HG03097 (cell line): ENCODE results near the gene NUTM2G.
"Not testable (repeated sequence)": the region's sequence is repeated elsewhere in the genome, so short reads cannot be mapped to it uniquely, and the experiment has no call there.

Experiments used
- ATAC-seq: cut with Tn5 transposase; IDR thresholded peaks from one replicate; pipeline ENCODE4 v1.9.1; 2021; ENCODE audit not compliant: unreplicated experiment, low FRiP score

The NUTM2G gene

DNA sequence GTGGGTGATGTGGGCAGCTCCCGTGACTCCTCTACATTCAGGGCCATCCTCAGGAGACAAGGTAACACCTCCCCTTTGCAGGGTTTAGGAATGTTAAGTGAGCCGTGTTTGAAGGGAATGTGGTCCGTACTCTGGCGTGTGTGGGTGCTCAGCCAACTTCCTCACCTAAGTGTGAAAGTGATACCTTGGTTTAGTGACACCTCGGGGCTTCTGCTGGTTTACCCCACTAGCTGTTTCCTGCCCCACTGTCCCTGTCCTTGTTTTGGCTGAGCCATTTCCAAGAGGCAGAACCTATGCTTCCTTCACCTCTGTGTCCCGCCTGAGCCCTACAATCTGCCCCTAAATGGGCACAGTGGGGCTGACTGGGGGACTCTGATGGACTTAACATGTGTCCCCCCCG lies 12.3 kb downstream of the NUTM2G start:
- ATAC-seq = not testable (repeated sequence)

DNA sequence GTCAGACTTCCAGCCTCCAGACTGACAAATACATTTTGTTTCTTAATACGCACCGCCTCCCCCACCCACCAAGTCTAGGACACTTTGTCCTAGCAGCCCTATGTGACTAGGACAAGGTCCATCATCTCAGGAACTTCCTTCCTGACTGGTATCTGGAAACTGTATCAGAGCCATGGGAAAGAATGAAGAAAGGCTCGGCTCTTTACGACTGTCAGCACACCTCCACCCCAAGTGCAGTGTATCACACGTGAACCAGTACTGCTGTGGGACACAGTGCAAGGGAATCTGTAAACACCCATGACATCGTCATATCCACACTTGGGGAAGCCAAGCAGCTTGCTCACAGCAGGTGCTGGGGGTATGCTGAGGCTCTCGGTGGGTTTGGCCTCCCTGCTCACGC lies 13.0 kb downstream of the NUTM2G start:
- not testable (repeated sequence) for ATAC-seq

DNA sequence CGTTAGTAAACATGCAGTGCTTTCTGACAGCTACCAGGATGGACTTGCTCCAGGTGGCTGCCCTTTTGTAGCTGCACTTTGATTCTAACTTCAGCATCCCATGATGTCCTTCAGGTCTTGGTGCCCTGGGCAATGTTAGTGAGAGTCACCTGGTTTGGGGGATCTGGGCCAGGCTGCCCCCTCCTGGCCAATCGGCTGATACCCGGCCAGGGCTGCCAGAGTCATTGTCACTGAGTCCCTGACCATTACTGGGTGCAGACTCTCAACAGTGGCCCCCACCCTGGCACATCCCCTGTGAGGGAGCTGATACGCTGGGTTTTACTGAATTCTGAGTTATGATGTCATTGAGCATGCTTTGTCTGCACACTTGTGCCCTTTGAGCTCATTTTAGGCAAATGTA lies 13.5 kb downstream of the NUTM2G start:
- ATAC-seq = not testable (repeated sequence)

DNA sequence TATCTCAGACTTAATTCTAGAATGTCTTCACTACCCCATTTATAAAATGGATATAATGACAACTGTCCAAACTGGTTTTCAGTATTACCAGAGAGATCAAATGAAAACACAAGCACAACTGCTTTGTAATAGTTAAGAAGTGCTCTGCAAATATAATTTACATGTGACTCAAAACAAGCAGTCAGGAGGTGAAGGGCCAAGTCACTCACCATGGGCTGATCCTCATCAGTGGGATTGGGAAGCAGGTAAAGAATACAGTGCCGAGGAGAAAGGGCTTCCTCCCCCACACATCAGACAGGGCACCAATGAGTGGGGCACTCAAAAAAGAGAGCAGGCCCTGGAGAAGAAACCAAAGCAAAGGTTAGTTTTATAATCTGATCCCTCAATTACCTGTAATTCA lies 20.7 kb downstream of the NUTM2G start:
- ATAC-seq = not testable (repeated sequence)

DNA sequence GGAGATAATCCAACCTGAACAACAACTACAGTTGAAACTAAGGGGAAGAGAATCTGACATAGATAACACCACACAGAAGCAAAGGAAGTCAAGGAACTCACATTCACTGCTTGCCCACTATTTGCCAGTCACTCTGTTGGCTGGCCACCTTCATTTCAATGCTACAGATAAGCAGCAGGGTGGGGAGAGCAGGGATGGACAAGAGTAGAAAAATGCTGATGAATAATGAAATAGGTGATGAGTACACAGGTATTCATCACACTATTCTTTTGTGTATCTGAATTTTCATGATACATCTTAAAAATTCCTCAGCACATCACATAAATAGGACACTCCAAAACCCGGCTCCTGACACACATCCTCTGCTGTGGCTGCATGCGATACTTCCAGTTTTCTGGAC lies 21.9 kb downstream of the NUTM2G start:
- ATAC-seq = not testable (repeated sequence)

DNA sequence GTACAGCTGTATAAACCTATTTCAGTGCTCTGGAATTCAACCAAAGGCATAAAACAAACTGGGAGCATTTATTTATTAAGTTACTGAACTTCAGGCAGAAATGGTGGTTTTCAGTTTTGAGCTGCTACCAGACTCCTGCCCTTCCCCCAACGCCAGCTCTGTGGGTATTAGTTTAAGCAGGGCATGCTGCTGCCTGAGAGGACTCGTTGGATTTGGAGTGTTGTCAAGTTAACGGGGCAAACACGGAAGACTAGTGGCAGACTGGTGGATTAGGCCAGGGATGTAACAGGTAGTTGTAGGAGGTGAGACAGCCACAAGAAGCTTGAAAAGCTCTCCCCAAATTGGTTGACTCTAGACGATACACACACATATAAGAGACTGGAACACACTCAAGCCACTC lies 38.9 kb downstream of the NUTM2G start:
- ATAC-seq = not testable (repeated sequence)

DNA sequence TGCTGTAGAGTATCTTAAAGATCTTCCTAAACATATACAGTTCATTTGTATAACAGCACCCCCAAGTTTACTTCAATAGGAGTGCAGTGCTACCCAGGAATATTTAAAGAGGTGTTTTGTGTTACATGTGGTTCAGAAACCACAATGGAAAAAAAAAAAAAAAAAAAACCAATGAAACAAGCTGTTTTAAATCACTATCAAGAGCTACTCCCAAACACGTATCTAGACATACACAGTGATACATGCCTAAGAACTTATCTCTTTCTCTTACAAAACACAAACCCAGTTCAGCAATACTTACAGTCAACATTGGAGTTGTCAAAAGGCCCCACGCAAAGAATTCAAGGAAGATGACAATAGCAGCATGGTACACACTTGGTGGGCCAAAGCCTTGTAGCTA lies 43.9 kb downstream of the NUTM2G start:
- ATAC-seq = not testable (repeated sequence)

DNA sequence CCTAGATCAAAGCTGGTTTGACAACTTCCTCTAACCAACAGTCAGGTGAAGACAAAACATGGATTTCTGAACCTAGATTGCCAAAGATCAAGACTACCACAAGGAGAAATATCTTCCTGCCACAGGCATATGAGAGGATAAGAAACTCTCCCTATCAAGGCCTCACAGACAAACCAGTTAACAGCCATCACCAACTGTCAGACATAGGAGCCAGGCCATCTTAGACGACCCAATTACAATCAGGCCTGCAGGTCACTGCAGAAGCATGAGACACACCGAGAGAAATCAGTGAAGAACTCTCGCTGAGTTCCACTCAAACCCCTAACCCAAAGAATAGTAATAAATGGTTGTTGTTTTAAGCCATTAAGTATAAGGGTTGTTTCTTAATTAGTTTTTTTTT lies 45.4 kb downstream of the NUTM2G start:
- not testable (repeated sequence) for ATAC-seq

DNA sequence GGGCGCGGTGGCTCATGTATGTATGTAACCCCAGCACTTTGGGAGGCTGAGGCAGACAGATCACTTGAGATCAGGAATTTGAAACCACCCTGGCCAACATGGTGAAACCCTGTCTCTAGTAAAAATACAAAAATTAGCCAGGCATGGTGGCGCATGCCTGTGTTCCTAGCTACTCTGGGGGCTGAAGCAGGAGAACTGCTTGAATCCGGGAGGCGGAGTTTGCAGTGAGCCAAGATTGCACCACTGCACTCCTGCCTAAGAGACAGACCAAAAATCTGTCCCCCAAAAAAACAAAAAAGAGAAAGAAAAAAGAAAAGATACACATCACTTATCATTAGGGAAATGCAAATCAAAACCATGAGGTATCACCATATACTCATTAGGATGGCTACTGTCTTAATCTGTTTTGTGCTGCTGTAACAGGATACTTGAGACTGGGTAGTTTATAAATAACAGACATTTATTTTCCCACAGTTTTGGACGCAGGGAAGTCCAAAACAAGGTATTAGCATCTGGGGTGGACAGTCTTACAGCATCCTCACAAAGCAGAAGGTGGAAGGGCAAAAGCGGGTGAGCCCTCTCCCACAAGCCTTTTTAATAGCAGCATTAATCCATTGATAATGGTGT lies 55.0 kb downstream of the NUTM2G start:
- ATAC-seq = not testable (repeated sequence)

DNA sequence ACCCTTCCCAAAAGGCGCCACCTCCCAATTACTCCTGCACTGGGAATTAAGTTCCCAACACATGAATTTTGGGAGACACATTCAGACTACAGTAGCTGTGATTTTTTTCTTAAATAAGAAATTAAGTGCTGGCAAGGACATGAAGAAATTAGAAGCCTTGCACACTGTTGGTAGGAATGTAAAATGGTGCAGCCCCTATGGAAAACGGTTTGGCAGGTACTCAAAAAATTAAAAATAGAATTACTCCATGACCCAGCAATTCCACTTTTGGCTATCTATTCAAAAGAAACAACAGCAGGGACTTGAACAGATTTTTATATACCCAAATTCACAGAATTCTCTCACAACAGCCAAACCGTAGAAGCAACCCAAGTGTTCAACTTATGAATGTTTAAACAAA lies 55.5 kb downstream of the NUTM2G start:
- ATAC-seq = not testable (repeated sequence)

DNA sequence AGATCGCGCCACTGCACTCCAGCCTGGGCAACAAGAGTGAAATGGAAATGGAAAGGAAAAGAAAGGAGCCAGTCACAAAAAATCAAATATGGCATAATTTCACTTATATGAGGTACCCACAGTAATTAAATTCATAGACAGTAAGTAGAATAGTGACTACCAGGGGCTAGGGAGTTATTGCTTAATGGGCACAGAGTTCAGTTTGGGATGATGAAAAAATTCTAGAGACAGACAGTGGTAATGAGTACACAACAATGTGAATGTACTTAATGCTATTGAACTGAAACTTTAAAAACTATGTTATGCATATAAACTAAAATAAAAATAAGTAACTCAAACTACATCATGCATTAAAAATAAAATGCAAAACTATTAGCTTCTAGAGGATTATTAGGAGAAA lies 56.2 kb downstream of the NUTM2G start:
- ATAC-seq = not testable (repeated sequence)
